ENCODE measurements around the gene RPL9.

The RPL9 gene

DNA sequence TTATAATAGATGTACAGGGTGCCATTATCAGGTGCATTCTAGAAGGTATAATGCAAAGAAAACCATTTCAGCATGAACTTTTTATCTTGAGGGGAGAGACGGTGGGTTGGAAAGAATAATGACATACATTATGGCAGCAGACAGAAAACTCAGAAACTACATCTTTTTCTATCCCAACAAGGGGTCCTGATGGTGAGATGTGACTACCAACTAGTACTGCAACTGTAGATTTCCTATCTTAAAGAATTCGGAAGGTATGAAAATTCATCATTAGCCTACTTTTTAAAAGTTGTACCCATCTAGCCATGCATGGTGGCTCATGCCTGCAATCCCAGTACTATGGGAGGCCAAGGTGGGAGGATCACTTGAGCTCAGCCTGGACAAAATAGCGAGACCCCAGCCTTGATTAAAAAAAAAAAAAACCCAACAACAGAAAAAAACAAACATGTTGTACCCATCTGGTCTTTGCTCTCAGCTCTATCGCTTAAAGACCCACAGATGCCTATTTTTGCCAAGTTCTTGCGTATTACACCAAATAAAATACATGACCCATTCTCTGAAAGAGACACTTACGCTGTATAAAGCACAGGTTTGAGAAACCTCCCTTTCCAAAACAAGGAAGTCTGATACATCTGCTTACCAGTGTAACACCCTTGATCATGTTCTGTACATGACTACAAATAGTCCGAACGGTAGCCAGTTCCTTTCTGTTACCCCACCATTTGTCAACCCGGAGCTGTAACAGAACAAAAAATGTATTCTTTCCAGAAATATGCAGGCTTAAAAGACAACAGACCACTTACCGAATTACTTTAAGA is 1.6 kb downstream of the RPL9 start:
- no peak for ATAC-seq
- no peak for TF ChIP-seq ISL1 (CRISPR knock-in tag; IDR thresholded peaks at IDR 0.05)
- TF ChIP-seq CREB5 (CRISPR knock-in tag; IDR thresholded peaks at IDR 0.05; ENCODE audit: low read depth): no peak
- no peak for TF ChIP-seq ARNTL (CRISPR knock-in tag; IDR thresholded peaks at IDR 0.05; ENCODE audit: borderline replicate concordance, low read depth)
- no peak for TF ChIP-seq ZFP3 (CRISPR knock-in tag; IDR thresholded peaks at IDR 0.05)
- no peak for TF ChIP-seq ZC3H10 (CRISPR knock-in tag; IDR thresholded peaks at IDR 0.05)
- no peak for TF ChIP-seq POU6F1 (CRISPR knock-in tag; IDR thresholded peaks at IDR 0.05; ENCODE audit: borderline replicate concordance, low read depth)
- TF ChIP-seq OSR1 (CRISPR knock-in tag; IDR thresholded peaks at IDR 0.05): no peak
- no peak for TF ChIP-seq TOX (CRISPR knock-in tag; IDR thresholded peaks at IDR 0.05; ENCODE audit: borderline replicate concordance)
- no peak for TF ChIP-seq SNAI2 (CRISPR knock-in tag; IDR thresholded peaks at IDR 0.05)
- no peak for TF ChIP-seq ZNF70 (CRISPR knock-in tag; IDR thresholded peaks at IDR 0.05)
- TF ChIP-seq GLIS3 (CRISPR knock-in tag; IDR thresholded peaks at IDR 0.05): no peak
- TF ChIP-seq, protein P1, sequence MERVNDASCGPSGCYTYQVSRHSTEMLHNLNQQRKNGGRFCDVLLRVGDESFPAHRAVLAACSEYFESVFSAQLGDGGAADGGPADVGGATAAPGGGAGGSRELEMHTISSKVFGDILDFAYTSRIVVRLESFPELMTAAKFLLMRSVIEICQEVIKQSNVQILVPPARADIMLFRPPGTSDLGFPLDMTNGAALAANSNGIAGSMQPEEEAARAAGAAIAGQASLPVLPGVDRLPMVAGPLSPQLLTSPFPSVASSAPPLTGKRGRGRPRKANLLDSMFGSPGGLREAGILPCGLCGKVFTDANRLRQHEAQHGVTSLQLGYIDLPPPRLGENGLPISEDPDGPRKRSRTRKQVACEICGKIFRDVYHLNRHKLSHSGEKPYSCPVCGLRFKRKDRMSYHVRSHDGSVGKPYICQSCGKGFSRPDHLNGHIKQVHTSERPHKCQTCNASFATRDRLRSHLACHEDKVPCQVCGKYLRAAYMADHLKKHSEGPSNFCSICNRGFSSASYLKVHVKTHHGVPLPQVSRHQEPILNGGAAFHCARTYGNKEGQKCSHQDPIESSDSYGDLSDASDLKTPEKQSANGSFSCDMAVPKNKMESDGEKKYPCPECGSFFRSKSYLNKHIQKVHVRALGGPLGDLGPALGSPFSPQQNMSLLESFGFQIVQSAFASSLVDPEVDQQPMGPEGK (CRISPR knock-in tag; IDR thresholded peaks at IDR 0.05; ENCODE audit: borderline replicate concordance): no peak
- TF ChIP-seq, protein P2, sequence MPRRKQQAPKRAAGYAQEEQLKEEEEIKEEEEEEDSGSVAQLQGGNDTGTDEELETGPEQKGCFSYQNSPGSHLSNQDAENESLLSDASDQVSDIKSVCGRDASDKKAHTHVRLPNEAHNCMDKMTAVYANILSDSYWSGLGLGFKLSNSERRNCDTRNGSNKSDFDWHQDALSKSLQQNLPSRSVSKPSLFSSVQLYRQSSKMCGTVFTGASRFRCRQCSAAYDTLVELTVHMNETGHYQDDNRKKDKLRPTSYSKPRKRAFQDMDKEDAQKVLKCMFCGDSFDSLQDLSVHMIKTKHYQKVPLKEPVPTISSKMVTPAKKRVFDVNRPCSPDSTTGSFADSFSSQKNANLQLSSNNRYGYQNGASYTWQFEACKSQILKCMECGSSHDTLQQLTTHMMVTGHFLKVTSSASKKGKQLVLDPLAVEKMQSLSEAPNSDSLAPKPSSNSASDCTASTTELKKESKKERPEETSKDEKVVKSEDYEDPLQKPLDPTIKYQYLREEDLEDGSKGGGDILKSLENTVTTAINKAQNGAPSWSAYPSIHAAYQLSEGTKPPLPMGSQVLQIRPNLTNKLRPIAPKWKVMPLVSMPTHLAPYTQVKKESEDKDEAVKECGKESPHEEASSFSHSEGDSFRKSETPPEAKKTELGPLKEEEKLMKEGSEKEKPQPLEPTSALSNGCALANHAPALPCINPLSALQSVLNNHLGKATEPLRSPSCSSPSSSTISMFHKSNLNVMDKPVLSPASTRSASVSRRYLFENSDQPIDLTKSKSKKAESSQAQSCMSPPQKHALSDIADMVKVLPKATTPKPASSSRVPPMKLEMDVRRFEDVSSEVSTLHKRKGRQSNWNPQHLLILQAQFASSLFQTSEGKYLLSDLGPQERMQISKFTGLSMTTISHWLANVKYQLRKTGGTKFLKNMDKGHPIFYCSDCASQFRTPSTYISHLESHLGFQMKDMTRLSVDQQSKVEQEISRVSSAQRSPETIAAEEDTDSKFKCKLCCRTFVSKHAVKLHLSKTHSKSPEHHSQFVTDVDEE (CRISPR knock-in tag; IDR thresholded peaks at IDR 0.05): no peak
- no peak for TF ChIP-seq ZNF8 (CRISPR knock-in tag; IDR thresholded peaks at IDR 0.05)

- no peak for TF ChIP-seq ZFP3 (CRISPR knock-in tag; IDR thresholded peaks at IDR 0.05)
- no peak for TF ChIP-seq ZNF70 (CRISPR knock-in tag; IDR thresholded peaks at IDR 0.05)
- TF ChIP-seq, protein P1 (CRISPR knock-in tag; IDR thresholded peaks at IDR 0.05; ENCODE audit: borderline replicate concordance): no peak
- no peak for TF ChIP-seq ZNF565 (CRISPR knock-in tag; conservative IDR thresholded peaks at IDR 0.05; ENCODE audit: low read depth)
- TF ChIP-seq GLIS3 (CRISPR knock-in tag; IDR thresholded peaks at IDR 0.05): no peak
- TF ChIP-seq TOX (CRISPR knock-in tag; IDR thresholded peaks at IDR 0.05; ENCODE audit: borderline replicate concordance): no peak
- TF ChIP-seq SNAI2 (CRISPR knock-in tag; IDR thresholded peaks at IDR 0.05): no peak
- TF ChIP-seq, protein P2 (CRISPR knock-in tag; IDR thresholded peaks at IDR 0.05): no peak
- TF ChIP-seq ESRRG (CRISPR knock-in tag; IDR thresholded peaks at IDR 0.05): no peak
- no peak for TF ChIP-seq PPARA (CRISPR knock-in tag; IDR thresholded peaks at IDR 0.05; ENCODE audit: borderline replicate concordance)
- no peak for TF ChIP-seq OSR1 (CRISPR knock-in tag; IDR thresholded peaks at IDR 0.05)
- no peak for TF ChIP-seq CREB5 (CRISPR knock-in tag; IDR thresholded peaks at IDR 0.05; ENCODE audit: low read depth)
- no peak for TF ChIP-seq BACH2 (CRISPR knock-in tag; IDR thresholded peaks at IDR 0.05; ENCODE audit: borderline replicate concordance)
- no peak for TF ChIP-seq ZC3H10 (CRISPR knock-in tag; IDR thresholded peaks at IDR 0.05)
- no peak for TF ChIP-seq CSDC2 (CRISPR knock-in tag; IDR thresholded peaks at IDR 0.05)
- TF ChIP-seq ZNF8 (CRISPR knock-in tag; IDR thresholded peaks at IDR 0.05): no peak
- no peak for TF ChIP-seq ZFP30 (CRISPR knock-in tag; IDR thresholded peaks at IDR 0.05)
- no peak for ATAC-seq
Observed at GRCh38 chr4:39455486-39455885, 3.2 kb downstream of the RPL9 start.

All from SK-N-SH treated with all-trans-retinoic acid at 6 μM for 48 hours (cell line).